ENCODE measurements around the gene ASRGL1. TPM values are rescaled to one million over a fixed set of nuclear protein-coding genes. Genes with fewer than 3 reads are reported as not detected.

Gene ASRGL1
- total and polyA plus RNA-seq, 2 donors from 2014 or later, result 62.2 to 85.6 TPM

GRCh38 chr11:62427630-62428233 lies 90.5 kb downstream of the ASRGL1 start:
- FAIRE-seq (no peak), DNase-seq (no peak)
- H3K36me3 ChIP-seq (ENCODE audit: control insufficient read depth in 2 of 3, insufficient read depth in 3 of 3, low read length in 3 of 3), result no peaks in the 10 kb centered on the region
- H3K4me1 ChIP-seq (ENCODE audit: control insufficient read depth in 2 of 3, insufficient read depth in 2 of 3, low read depth in 1 of 3, low read length in 3 of 3), result peaks cover 0 to 6% (median 0%) of the 10 kb centered on the region in 3 donors
- no peak overlapping the region for H3K4me3 ChIP-seq (ENCODE audit: low read length in 3 of 3)
- H3K27me3 ChIP-seq (ENCODE audit: control insufficient read depth, insufficient read depth, low read length), result no peaks in the 10 kb centered on the region
- H3K9ac ChIP-seq (ENCODE audit: low read length in 3 of 3), result no peak overlapping the region
- intact Hi-C loops (cut with DNase I), result loop anchor here (10.0 kb wide), 1 partner anchor 117 kb away; the partner anchor contains the start of gene AHNAK
- no peak for TF ChIP-seq CTCF (IDR thresholded peaks at IDR 0.05; ENCODE audit: borderline replicate concordance, extremely low read depth, insufficient read depth)
- no peak overlapping the region for H3K27ac ChIP-seq (ENCODE audit: low read depth in 2 of 2, low read length in 2 of 2)
- no peaks in the 10 kb centered on the region for H3K9me3 ChIP-seq (ENCODE audit: control insufficient read depth in 2 of 3, insufficient read depth in 1 of 3, low read length in 3 of 3)

GRCh38 chr11:62428871-62429560 lies 91.8 kb downstream of the ASRGL1 start:
- no peak overlapping the region for H3K4me3 ChIP-seq (ENCODE audit: low read length in 3 of 3)
- H3K27ac ChIP-seq (ENCODE audit: low read depth in 2 of 2, low read length in 2 of 2), result no peak overlapping the region
- DNase-seq (no peak), FAIRE-seq (no peak)
- intact Hi-C loops (cut with DNase I), result loop anchor here (10.0 kb wide), 1 partner anchor 116 kb away; the partner anchor contains the start of gene AHNAK
- H3K27me3 ChIP-seq (ENCODE audit: control insufficient read depth, insufficient read depth, low read length), result no peaks in the 10 kb centered on the region
- H3K36me3 ChIP-seq (ENCODE audit: control insufficient read depth in 2 of 3, insufficient read depth in 3 of 3, low read length in 3 of 3), result no peaks in the 10 kb centered on the region
- no peak for TF ChIP-seq CTCF (IDR thresholded peaks at IDR 0.05; ENCODE audit: borderline replicate concordance, extremely low read depth, insufficient read depth)
- no peak overlapping the region for H3K9ac ChIP-seq (ENCODE audit: low read length in 3 of 3)
- peaks cover 5 to 10% (median 9%) of the 10 kb centered on the region in 3 donors for H3K4me1 ChIP-seq (ENCODE audit: control insufficient read depth in 2 of 3, insufficient read depth in 2 of 3, low read depth in 1 of 3, low read length in 3 of 3)
- no peaks in the 10 kb centered on the region for H3K9me3 ChIP-seq (ENCODE audit: control insufficient read depth in 2 of 3, insufficient read depth in 1 of 3, low read length in 3 of 3)

DNA sequence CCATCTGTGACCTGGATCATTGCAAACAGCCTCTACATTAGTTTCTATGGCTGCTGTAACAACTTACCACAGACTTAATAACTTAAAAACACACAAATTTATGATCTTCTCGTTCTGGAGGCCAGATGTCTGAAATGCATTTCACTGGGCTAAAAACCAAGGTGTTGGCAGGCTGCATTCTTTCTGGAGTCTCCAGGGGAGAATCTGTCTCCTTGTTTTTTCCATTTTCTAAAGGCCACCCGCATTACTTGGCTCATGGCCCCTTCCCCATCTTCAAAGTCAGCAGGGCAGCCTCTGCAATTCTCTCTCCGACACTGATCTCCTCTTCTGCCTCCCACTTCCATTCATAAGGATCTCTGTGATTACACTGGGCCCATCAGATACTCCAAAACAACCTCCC lies 93.2 kb downstream of the ASRGL1 start:
- no peak for FAIRE-seq
- H3K9me3 ChIP-seq (ENCODE audit: control insufficient read depth in 2 of 3, insufficient read depth in 1 of 3, low read length in 3 of 3), result no peaks in the 10 kb centered on the region
- intact Hi-C loops (cut with DNase I), result no loop called here

More for the DNA sequence above, 93.2 kb downstream of the ASRGL1 start:
- no peak for TF ChIP-seq CTCF (IDR thresholded peaks at IDR 0.05; ENCODE audit: borderline replicate concordance, extremely low read depth, insufficient read depth)
- no peak overlapping the region for H3K9ac ChIP-seq (ENCODE audit: low read length in 3 of 3)
- H3K36me3 ChIP-seq (ENCODE audit: control insufficient read depth in 2 of 3, insufficient read depth in 3 of 3, low read length in 3 of 3), result no peaks in the 10 kb centered on the region
- H3K27ac ChIP-seq (ENCODE audit: low read depth in 2 of 2, low read length in 2 of 2), result no peak overlapping the region
- no peak overlapping the region for H3K4me3 ChIP-seq (ENCODE audit: low read length in 3 of 3)
- DNase-seq, result no peak
- no peaks in the 10 kb centered on the region for H3K27me3 ChIP-seq (ENCODE audit: control insufficient read depth, insufficient read depth, low read length)
- H3K4me1 ChIP-seq (ENCODE audit: control insufficient read depth in 2 of 3, insufficient read depth in 2 of 3, low read depth in 1 of 3, low read length in 3 of 3), result peaks cover 5 to 13% (median 12%) of the 10 kb centered on the region in 3 donors
